D721Med (cell line): ENCODE data around the gene ZFY.

Experiments used
- DNase-seq: peaks from one replicate; pipeline ENCODE4 v3.0.0; 2011; ENCODE audit warnings: low spot score; ENCODE audit not compliant: insufficient read length
- FAIRE-seq: peaks from 2 replicates; lab custom pipeline; 2011; peaks lifted over from hg19 to GRCh38; lab: Jason Lieb, UNC
- TF ChIP-seq, protein P1 (sequence below): IDR thresholded peaks from 2 replicates; pipeline ENCODE4 v1.5.1; 2012; ENCODE audit warnings: mild to moderate bottlenecking, control low read depth; ENCODE audit not compliant: insufficient read depth; ENCODE audit errors: missing control alignments

Gene ZFY

DNA sequence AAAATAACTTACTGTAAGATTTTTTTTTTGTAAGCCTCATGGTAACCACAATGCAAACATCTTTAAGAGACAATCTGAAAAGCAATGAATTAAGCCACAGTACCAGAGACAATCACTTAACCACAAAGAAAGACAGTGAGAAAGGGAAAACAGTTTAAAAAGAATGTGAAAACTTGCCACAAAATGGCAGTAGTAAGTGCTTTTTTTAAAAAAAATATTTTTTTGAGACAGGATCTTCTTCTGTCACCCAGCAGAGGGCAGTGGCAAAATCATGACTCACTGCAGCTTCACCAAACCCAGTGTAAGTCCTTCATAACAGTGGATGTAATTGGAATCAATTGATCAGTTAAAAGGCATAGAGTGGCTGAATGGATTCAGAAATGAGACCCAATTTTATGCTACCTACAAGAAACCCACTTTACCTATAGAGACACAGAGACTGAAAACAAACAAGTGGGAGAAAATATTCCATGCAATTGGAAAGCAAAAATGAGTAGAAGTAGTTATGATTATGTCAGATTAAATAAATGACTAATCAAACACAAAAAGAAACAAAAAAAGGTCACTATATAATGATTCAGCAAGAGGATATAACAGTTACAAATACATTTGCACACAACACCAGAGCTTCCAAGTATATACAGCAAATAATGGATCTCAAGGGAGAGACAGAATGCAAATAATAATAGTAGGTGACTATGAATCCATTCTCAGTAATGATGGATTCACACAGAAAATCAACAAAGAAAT is 21.9 kb upstream of the ZFY start:
- no peak for DNase-seq
- TF ChIP-seq, protein P1, sequence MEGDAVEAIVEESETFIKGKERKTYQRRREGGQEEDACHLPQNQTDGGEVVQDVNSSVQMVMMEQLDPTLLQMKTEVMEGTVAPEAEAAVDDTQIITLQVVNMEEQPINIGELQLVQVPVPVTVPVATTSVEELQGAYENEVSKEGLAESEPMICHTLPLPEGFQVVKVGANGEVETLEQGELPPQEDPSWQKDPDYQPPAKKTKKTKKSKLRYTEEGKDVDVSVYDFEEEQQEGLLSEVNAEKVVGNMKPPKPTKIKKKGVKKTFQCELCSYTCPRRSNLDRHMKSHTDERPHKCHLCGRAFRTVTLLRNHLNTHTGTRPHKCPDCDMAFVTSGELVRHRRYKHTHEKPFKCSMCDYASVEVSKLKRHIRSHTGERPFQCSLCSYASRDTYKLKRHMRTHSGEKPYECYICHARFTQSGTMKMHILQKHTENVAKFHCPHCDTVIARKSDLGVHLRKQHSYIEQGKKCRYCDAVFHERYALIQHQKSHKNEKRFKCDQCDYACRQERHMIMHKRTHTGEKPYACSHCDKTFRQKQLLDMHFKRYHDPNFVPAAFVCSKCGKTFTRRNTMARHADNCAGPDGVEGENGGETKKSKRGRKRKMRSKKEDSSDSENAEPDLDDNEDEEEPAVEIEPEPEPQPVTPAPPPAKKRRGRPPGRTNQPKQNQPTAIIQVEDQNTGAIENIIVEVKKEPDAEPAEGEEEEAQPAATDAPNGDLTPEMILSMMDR, result peak; percentile 22
- FAIRE-seq, result no peak

DNA sequence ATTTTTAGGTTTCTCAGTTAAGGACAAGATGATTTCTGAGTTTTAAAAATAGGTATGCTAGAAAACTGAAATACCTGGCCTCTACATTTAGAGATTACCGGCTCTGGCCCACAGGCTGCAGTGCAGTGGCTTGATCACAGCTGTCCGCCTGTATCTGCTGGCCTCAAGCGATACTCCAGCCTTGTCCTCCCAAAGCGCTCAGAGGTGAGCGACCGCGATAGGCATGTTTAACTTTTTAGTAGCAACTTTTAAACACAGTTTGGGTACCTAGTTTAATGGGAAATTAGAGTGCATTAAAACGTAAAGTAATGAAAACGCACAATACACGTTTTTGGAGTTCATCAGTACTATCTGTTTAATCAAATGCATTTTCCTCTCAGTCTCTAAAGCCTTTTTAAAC is 1.1 kb upstream of the ZFY start:
- no peak for FAIRE-seq
- no peak for DNase-seq
- TF ChIP-seq, protein P1, result no peak

DNA sequence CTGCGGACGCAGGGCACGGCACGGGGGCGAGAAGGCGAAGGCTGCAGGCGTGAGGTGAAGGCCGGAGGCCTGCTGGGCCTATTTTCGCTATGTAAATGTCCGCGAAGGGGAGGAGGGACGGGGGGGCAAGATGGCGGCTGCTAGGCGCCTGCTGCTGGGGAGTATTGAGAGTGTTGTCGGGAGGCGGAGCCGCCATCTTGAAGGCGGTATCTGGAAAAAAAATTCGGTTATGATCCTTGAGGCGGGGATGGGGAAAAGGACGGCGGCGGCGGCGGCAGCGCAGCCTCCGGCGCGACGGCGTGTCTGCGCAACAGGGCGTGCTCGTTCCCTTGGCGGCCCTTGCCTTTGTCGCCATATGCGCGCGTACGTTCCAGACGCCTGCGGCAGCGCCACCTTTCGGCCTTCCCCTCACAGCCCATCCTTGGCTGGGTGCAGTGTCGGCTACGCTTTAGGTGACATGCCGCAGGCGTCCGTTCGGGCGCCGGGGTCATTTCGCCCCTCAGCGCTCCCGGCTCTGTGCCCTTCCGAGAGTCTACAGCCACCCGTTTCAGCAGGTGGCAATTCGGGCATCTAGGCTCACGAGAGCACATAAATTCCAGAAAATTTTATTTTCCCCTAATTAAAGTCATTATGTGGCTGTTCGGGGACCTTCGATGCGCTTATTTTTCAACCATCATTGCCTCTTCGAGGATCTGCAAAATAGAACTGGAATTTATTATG is 695 bp downstream of the ZFY start:
- TF ChIP-seq, protein P1, result peak; percentile 54
- FAIRE-seq (no peak), DNase-seq (no peak)

DNA sequence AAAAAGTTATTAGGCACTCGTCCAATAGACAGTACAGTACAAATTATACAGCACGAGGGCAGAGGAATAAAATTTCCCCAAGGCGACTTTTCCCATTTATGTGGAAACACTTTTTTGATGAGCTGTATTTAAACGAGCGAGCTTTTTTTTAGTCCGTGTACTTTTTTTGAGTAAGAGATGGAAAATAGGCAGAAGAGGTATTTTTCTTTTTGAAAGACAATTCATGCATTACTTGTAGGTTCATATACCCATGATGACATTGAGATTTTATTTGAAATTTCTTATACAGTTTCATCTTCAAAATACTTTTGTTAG is 1.2 kb downstream of the ZFY start:
- TF ChIP-seq, protein P1, result no peak
- FAIRE-seq, result no peak
- DNase-seq, result no peak

DNA sequence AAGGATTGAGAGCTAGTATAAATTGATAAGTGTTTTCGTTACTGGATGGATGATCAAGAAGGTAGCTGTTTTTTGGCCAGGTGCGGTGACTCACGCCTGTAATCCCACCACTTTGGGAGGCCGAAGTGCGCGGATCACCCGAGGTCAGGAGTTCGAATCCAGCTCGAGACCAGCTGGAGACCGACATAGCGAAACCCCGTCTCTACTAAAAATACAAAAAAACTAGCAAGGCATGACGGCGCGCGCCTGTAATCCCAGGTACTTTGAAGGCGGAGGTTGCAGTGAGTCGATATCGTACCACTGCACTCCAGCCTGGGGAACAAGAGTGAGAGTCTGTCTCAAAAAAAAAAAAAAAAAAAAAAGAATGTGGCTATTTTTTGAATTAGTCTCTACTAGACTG is 2.0 kb downstream of the ZFY start:
- TF ChIP-seq, protein P1, result no peak
- DNase-seq (no peak), FAIRE-seq (no peak)

DNA sequence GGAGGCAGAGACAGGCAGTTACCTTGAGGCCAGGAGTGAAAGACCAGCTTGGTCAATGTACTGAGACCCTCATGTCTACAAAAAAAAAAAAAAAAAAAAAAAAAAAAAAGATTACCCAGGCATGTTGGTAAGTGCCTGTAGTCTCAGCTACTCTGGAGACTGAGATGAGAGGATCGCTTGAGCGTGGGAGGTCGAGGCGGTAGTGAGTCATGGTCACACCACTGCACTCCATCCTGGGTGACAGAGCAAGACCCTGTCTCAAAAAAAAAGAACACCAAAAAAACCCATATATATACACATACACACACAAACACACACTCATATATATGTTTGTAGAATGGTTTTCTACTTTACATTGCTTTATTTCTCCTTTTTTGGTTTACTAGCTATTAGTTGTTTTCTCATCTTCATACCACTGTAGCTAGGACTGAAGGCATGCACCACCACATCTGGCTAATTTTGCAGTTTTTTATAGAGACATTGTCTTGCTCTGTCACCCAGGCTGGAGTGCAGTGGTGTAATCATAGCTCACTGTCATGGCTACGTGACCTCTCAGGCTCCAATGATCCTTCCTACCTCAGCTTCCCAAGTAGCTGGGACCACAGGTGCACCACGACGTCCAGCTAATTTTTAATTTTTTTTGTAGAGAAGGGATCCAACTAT is 14.5 kb downstream of the ZFY start:
- FAIRE-seq, result no peak
- TF ChIP-seq, protein P1, result no peak
- DNase-seq, result no peak
